Measurements from ENCODE around the gene STMN1.

Gene STMN1

GRCh38 chr1:25895365-25895990 is 10.7 kb downstream of the STMN1 start:
- peak; percentile 97 for DNase-seq (ENCODE audit: low spot score)

- no peak for DNase-seq (ENCODE audit: low spot score)
These were observed 13.1 kb downstream of the STMN1 start for GRCh38 chr1:25893116-25893515.

DNA sequence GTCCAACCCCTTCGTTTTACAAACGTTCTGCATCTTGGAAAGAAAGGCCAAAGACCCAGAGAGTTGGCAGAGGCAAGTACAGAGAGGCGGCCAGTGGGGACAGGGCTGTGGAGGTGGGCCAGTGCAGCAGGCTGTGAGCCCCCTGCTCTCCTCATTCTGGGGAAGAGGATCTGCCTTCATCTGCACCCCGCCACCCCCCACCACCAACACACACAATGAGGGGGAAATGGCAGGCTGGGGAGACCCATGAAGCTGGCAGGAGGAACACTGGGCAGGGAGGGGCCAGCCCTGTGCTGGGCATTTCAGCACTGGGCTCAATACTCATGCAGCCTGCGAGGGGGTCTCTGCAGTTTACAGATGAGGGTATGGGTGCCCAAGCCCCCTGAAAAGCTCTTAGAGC is 14.6 kb downstream of the STMN1 start:
- no peak for DNase-seq (ENCODE audit: low spot score)

DNA sequence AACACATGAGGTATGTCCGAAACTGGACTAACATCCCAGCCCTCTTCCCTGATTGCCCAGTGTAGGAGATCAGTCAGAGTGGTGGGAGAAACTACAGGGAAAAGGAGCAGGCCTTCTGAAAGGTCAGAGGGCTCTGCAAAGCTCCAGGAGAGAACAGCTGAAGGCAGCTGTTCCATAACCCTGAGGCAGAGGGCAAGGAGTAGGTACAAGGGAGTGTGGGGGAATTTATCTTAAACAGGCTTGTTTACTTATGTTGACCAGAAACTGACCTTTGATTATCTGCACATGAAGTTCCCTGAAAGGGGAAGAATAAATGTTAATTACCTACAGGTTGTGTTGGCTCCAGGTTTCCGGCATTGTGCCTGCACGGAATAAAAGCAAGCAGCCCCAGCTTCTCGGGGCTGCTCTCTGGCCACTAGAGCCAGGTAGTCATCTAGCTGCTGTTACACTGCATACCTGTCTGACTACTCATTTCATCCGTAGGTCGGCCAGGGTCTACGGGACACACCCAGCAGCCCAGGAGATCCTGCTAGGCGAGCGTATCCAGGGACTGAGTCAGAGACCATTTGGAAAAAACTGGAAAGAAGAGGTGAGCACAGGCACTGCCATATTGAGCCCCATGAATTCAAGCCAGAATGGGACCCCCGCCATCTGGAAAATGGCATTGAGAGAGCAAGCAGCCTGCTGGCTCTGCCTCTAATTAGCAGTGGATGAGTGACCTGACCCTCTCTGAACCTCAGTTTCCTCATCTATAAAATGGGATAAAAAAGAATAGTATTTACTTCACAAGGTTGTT is 15.8 kb downstream of the STMN1 start:
- no peak for DNase-seq (ENCODE audit: low spot score)

GRCh38 chr1:25889470-25889869 is 16.7 kb downstream of the STMN1 start:
- DNase-seq (ENCODE audit: low spot score), result no peak

DNA sequence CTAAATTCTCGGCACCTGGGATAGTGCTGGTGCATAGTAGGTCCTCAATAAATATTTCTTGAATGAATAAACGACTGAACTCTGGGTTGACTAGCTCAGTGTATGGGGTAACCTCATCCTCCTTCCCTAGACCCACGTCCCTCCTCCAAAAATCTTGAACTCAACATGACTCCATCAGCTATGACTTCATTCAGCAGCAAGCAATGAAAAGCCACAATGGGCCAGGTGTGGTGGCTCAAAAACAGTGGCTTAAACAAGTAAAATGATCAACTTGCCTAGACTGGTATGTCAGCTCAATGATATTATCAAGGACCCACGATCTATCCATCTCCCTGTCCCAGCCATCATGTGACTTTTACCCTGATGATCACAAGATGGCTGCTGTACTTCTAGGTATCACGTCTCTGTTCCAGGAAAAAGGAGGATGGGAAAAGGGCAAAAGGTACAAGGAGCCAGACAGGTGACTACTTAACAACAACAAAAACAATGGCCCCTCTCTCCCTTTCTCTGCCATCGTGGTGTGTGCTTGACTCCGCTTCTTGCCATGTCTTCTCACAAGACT is 17.7 kb downstream of the STMN1 start:
- no peak for DNase-seq (ENCODE audit: low spot score)

DNA sequence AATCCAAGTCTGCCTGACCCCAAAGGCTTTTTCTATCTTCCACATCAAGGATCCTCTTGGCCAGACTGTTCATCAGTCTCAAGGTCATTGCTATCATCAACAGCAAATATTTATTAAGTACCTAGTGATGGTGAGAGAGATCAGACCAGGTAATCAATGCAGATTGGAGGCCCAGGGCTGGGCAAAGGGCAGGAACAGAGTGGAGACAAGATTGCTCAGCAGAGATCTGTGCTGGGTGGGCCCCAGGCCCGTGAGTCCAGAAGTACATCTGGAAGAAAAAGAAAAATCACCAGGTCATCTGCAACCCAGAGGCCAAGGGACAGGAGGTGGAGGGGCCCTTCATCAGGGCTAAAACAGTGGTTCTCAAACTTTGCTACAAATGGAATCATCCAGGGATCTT is 20.6 kb downstream of the STMN1 start:
- DNase-seq (ENCODE audit: low spot score), result no peak

DNA sequence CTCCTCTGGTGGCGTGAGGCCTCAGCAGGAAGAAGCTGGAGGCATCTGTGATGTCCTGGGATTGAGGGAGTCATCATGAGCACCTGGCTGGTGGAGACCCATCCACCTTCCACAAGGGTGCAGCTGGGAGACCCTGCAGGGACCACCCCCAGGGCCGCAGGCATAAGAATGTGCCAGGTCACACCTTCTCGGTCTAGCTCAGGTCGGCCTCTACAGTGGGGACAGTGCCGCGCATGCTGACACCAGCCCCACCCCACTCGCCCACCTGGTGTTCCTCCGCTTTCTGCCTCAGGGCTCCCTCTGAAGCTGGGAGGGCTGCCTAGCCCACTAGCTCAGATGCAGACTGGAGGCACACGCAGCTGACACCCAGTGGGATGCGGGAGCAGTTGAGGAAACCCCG is 25.0 kb downstream of the STMN1 start:
- DNase-seq (ENCODE audit: low spot score), result no peak

- DNase-seq (ENCODE audit: low spot score), result no peak
These were observed 25.7 kb downstream of the STMN1 start for GRCh38 chr1:25880518-25880917.

GRCh38 chr1:25879675-25880074 is 26.5 kb downstream of the STMN1 start:
- no peak for DNase-seq (ENCODE audit: low spot score)

DNA sequence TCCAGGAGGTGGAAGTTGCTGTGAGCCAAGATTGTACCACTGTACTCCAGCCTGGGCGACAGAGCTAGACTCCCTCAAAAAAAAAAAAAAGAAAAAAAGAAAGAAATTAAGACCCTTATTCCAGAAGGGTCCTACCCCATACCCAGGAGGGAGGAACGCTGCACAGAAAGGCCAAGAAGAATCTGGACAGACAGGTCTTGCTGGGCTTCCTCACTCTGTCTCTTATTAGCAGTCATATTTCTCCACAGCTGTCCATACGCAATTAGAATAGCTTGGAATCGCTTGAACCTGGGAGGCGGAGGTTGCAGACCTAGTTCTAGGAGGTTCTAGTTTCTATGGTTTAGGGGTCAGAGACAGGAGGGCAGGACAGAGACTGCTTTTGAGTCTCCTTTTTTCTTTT is 27.5 kb downstream of the STMN1 start:
- no peak for DNase-seq (ENCODE audit: low spot score)

DNA sequence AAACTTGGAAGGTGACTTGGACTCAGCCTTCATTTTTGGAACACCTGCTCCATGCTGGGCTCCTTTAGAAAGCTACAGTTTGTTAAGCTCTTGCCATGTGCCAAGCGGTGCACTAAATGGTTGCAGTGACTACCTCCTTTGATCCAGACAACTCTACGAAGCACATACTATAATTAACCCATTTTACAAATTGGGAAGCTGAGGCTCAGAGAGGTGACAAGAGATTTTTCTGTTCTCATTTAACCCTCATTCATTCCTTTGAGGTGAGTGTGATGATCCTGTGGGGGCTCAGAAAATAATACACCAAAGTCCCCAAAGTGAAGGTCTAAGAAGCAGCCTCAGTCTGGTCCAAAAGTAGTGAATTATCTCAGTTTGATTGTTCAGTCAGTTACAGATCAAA is 29.1 kb downstream of the STMN1 start:
- DNase-seq (ENCODE audit: low spot score), result no peak

DNA sequence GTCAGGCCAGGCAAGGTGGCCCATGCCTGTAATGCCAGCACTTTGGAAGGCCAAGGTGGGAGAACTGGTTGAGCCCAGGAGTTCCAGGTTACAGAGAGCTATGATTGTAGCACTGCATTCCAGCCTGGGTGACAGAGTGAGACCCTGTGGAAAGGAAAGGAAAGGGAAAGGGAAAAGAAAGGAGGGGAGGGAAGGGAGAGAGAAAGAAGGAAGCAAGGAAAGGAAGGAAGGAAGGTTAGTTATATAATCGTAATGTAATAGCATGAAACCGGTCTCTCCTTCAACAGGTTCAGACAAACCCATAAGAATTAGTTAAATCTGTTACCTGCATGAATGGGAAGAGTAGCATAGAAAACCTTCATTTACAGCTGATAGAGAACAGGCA is 29.5 kb downstream of the STMN1 start:
- DNase-seq (ENCODE audit: low spot score), result no peak

DNA sequence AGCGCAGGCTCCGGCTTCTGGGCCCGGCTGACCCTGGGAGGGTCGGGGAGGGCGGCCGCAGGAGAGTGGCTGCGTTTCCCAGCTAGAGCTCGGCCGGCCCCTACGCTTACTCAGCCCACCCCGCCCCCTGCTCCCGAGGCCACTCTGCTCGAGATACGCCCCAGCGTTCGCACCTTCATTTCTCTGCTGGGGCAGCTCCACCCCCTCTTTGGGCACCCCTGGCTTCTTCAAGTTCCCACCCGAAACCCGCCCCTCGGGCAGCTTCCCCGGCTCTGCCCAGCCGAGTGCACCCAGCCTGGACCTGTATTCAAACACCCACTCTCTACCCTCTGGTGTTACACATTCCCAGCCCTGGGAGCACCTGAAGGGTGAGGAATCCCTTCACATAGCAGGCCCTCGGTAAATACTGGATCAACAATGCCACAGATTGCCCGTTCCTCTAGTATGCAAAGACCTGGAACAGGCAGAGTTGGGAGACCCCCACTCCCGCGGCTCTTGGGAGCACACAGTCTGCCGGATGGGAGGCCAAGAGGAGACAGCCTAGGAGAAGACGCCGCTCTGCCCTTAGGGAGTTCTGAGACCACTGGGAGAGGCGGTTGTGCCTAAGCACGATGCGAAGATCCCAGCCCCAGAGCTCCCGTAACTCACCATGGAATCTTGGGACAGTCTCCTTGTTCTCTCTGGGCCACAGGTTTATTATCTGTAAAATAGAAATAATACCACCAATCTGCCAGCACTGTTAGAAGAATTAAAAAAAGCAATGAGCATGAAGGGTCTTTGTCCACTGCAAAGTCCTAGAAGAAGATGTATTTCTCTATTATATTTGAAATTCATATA is 30.1 kb downstream of the STMN1 start:
- no peak for DNase-seq (ENCODE audit: low spot score)

GRCh38 chr1:25875154-25875855 is 30.9 kb downstream of the STMN1 start, which contains the start of gene PAQR7:
Gene PAQR7 (minus strand): TSS chr1:25875708. CDS start chr1:25863839, 11,869 bp downstream.
- peak; percentile 66 for DNase-seq (ENCODE audit: low spot score)

DNA sequence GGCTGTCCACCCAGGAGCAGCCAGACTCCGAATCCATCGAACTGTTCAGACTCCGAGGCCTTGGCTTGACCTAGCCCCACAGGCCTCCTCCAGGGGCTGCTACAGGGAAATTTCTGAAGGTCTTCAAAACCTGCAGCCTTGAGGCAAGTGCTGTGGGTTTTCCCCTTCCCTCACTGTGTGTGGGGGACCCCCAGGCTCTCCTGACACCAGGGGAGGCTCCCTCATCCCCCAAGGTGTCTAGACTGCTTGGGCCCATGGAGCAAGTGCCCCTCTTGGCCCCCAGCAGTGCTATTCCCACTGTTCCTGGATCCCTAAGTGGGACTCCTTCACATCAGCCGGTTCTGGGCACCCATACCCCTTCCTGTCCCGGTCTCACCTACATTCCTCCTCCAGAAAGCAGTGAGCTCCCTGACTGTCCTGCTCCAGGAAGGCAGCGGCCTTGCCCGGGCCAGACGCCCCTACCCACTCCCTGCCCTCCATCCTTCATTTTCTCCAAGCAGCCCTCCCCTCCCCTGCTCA is 31.5 kb downstream of the STMN1 start:
- DNase-seq (ENCODE audit: low spot score), result no peak

- DNase-seq (ENCODE audit: low spot score), result no peak
These were observed 32.0 kb downstream of the STMN1 start for GRCh38 chr1:25874209-25874608.

DNA sequence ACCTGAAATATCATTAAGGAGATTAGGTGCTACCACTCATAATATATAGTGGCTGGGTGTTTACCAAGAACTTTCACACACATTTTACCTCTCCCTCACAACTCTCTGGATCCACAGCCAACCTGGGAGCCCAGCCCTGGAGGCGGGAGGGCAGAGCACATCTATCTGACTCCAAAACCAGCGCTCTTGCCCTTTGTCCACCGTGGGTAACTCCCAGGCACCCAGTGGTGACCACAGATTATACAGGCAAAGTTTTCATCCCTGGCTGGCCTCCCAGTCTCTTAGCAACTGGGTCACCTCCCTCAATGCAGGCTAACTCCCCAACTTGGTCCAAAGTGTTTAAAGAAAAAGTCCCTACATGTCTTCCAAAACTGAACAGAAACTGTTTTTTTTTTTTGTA is 33.1 kb downstream of the STMN1 start:
- no peak for DNase-seq (ENCODE audit: low spot score)

DNA sequence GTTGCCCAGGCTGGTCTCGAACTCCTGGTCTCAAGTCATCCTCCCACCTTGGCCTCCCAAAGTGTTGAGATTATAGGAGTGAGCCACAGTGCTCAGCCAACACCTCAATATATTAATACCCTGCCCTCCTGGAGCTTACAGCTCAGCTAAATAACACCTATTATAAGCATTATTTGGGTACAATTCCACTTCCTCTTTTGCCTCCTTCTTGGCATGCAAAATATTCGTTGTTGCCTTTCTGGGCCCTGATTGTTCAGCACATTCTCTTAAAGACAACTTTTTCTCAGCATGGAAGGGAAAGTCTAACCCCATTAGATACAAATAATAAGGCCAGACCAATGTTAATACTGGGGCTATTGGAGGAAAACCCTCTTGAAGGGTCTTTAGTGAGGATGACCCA is 33.5 kb downstream of the STMN1 start:
- DNase-seq (ENCODE audit: low spot score), result peak; percentile 32

DNA sequence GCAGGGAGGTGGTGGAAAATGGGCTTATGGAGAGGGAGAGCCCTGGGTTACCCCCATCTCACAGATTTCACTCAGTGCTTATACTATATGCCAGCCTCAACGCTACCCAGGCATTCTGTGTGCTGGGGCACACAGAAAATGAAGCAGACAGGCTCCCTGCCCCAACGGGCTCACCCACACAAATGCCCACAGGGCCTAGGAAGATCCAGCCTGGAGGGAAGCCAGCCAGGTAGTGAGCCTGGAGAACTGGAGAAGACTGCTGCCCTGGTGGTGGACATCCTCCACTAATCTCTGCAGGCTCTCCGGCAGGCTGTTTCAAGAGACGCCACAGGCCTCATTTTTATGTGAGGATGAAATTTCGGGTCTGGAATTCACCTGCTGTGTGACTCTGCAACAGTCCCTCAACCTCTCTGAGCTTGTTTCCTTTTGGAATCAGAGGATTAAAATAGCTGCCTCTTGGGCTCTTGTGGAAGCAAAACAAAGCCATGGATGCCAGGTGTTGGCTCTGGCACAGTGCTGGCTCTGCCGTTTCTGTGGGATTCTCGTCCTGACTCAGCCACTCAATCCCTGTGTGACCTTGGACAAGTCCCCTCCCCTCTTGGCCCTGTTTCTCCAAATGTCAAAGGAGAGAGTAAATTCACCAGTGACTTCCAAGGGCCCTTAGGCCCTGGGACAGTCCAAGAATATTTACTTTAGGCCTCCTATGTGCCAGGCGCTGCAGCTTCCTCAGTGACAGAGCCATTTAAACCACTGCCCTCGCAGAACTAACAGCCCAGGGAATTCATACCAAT is 34.3 kb downstream of the STMN1 start:
- DNase-seq (ENCODE audit: low spot score), result no peak
